Gastrocnemius medialis (tissue), 4 donors: ENCODE data around the gene CCDC141.

Experiments used
- CTCF ChIP-seq, 5 experiments: fragments of 450-650 bp in 3 of 5; fragments of 200-600 bp in 2 of 5; sonication (generic) in 2 of 5; IDR thresholded peaks in 4 of 5; conservative IDR thresholded peaks in 1 of 5; 1 replicate in 4 of 5; 2 replicates in 1 of 5; pipeline ENCODE4 v1.5.1; 2016 to 2019; ENCODE audit warnings: antibody characterized with exemption in 5 of 5, mild to moderate bottlenecking in 3 of 5, moderate library complexity in 3 of 5
- POLR2A ChIP-seq, 2 donors: fragments of 450-650 bp; IDR thresholded peaks; one replicate each; pipeline ENCODE4 v1.6.1; 2017; ENCODE audit warnings: antibody characterized with exemption in 2 of 2, mild to moderate bottlenecking in 2 of 2, moderate library complexity in 2 of 2

- no peak for TF ChIP-seq POLR2A (IDR thresholded peaks at IDR 0.05)
- TF ChIP-seq CTCF (IDR thresholded peaks at IDR 0.05 in 4 of 5, conservative IDR thresholded peaks at IDR 0.05 in 1 of 5), result no peak
Measured at GRCh38 chr2:178949151-178949550, 100.8 kb downstream of the CCDC141 start.
